Epithelial cell of esophagus (primary cell): ENCODE measurements around the gene IRX6.

Experiments used
- DNase-seq: peaks from one replicate; pipeline ENCODE4 v3.0.0; 2010; ENCODE audit warnings: low read depth
- H3K4me3 ChIP-seq: 2 replicates; pipeline ENCODE4 v1.5.1; 2011; ENCODE audit warnings: mild to moderate bottlenecking, low read length, control low read depth
- CTCF ChIP-seq: IDR thresholded peaks from 2 replicates; pipeline ENCODE4 v1.5.1; 2011; ENCODE audit warnings: low read depth, mild to moderate bottlenecking, low read length, control low read depth, inconsistent platforms; ENCODE audit not compliant: insufficient read depth; ENCODE audit errors: missing control alignments

The IRX6 gene

DNA sequence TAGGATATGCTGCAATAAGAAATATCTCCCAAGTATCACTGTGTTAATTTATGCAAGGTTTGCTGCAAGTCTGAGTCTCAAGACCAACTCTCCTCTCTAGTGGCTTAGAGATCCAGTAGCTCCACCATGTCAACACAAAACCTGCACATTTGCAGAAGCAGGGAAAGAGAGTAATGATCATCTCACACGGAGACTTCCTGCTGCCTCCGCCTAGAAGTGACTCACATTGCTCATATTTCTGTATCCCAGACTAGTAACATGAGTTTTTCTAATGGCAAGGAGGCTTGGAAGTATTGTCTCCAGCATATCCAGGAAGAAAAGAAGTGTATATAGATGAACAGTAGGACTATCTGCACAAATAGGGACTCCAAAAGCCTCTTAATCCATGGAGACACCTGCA, 15.0 kb upstream of the IRX6 start:
- no peak overlapping the region for H3K4me3 ChIP-seq
- no peak for TF ChIP-seq CTCF
- DNase-seq = peak; percentile 29

DNA sequence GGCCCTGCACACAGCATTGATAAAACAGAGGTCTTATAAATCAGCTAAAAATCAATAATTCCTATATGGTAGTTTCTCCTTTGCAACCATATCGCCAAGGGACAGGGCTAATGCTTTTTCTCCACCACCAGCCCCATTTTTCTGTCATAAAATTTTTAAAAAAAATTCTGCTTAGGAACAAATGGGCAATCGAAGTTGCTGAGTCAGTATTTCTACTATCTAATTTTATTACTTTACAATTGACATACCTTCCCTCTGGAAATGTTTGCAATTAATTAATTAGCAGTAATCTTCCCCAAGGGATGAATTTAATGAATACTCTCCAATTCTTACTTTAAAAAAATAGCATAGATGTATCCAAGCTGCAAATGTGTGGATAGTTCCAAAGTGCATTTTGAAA, 1.7 kb upstream of the IRX6 start:
- DNase-seq = no peak
- no peak for TF ChIP-seq CTCF
- H3K4me3 ChIP-seq = no peak overlapping the region

GRCh38 chr16:55324285-55325079, 479 bp downstream of the IRX6 start:
- no peak for DNase-seq
- TF ChIP-seq CTCF = no peak
- H3K4me3 ChIP-seq = no peak overlapping the region

DNA sequence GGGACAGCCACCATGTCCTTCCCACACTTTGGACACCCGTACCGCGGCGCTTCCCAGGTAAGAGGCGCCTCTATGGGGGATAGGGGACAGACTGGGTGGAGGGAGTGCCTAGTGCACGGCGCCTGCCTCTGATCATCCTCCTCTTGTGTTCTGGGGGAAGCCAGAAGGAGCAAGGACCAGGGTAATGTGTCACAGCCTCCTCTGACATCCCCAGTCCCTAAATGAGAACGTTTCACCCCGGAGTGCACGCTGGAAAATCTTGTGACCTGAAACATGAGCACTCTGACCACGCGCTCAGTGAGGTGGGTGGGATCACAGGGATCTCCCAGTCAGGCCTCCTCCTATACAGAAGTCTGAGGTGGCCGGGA, 1.1 kb downstream of the IRX6 start:
- H3K4me3 ChIP-seq = no peak overlapping the region
- no peak for DNase-seq
- no peak for TF ChIP-seq CTCF

GRCh38 chr16:55325458-55326109, 1.6 kb downstream of the IRX6 start:
- DNase-seq = no peak
- no peak overlapping the region for H3K4me3 ChIP-seq

GRCh38 chr16:55326261-55327092, 2.5 kb downstream of the IRX6 start:
- H3K4me3 ChIP-seq = no peak overlapping the region
- DNase-seq = no peak
- no peak for TF ChIP-seq CTCF

More at GRCh38 chr16:55325458-55326109, 1.6 kb downstream of the IRX6 start:
- TF ChIP-seq CTCF = no peak
